GM11168 (cell line): ENCODE measurements around the gene NLGN2.

Experiments used
- in situ Hi-C: fragments of 300-500 bp; cut with MboI; formaldehyde crosslinking; loops from one replicate; pipeline ENCODE4 v1.12.0; 2022; ENCODE audit warnings: low sequenced_read_pairs; ENCODE audit not compliant: unreplicated experiment

Gene NLGN2

DNA sequence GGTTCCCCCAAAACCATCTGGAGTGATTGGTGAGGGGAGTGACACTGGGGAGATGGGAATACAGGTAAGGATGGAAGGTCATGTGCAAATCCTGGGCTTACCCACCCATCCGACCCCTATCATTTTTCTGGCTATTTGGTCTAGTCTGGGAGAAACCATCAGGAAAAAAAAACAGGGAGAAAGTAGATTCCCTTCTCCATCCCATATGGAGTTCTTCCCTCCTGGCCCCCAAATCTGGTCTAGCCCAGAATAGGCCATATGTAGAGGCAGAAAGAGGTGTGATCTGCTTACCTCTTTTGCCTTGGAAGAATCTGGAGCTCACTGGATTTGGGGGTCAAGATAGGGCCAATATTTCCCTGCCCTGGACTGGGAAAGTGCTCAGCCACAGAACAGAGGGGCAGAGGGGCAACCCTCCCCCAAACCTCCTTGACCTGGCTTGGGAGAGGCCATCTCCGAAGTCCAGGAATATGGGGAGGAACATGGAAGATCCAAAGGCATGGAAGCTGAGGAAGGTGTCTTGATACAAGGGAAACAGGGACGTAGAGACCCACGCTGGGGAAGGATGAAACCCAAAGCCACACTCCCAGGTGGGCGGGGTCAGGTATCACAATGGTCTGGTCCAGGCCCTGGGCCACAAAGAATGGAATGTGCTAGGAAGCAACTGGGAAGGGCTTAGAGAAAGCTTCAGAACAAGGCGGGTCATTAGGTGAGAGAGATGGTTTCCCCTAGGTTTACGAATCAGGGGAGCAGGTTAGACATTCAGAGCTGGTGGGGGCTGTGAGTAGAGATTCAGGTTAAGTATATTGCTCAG, 53.4 kb downstream of the NLGN2 start:
- in situ Hi-C loops, result no loop called here

DNA sequence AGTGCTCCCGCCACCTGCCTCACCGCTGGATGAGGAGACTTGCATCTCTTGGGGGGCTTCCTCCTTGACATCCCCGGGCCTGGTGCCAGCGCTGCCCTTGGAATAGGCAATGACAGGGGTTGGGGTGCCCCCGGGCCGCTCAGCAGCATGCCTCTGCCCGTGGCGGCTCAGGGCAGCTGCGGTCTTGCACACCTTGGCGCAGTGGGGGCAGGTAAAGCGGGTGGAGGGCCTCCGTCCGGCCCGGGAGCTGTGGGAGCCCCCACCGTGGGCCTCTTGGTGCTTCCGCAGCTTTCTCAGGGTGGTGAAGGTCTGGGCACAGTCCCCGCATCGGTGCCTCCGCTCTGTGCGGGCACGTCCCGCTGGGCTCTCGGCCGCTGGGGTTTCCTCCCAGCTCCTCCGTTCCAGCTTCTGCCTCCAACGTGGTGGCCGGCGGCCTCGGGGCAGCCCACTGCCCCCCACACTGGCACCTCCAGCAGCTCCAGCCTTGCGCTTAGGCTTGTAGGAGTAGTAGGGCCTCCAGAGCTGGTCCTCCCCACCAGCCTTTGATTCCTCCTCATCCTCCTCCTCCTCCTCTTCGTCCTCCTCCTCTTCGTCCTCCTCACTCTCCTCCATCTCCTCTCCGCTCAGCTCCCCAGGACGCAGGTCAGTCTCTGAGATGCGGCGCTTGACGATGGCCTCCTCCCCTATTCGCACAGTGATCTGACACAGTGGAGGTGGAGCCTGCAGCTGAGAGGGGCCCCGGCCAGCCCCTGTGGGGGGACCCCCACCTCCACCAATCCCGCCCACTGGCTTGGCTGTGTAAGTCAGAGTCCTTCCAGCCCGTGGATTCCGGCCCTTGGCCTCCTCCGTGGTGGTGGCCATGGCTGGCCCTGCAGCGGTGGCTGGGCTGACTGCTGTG, 55.1 kb downstream of the NLGN2 start:
- in situ Hi-C loops, result no loop called here

DNA sequence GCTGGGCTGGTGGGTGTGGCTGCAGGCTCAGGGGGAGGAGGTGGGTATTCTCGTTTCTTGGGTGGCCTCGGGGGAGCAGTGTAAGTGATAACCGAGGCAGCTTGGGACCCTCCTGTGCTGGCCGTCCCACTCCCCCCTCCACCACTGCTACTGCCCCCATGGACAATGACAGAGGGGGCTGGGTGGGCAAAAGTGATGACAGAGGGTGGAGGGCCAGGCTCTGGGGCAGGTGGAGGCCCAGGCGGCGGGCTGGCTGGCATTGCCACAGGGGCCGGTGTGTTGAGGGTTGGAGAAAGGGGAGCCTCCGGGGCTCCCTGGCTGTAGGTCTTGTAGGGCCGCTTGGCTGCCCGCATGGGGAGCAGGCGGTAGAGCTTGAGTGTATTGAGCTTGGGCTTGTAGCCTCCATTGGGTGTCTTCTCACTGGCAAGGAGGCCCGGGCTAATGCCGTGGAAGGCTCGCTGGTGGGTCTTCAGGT, 55.8 kb downstream of the NLGN2 start:
- in situ Hi-C loops, result no loop called here

DNA sequence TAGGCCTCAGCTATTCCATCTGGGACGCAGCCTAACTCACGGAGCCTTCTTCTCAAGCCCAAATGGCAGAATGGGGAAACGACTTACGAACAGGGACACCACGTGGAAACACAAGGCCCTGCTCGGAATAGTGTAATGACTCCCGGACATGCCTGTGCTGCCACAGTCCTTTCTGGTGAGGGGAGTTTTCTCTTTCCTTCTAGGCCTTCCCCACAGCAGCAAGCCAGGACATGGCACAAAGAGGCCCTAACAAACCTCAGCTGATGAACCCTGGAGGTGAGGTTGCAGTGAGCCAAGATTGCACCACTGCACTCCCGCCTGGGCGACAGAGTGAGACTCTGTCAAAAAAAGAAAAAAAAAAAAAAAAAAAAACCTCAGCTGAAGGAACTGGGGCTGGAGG, 56.4 kb downstream of the NLGN2 start:
- in situ Hi-C loops, result no loop called here

DNA sequence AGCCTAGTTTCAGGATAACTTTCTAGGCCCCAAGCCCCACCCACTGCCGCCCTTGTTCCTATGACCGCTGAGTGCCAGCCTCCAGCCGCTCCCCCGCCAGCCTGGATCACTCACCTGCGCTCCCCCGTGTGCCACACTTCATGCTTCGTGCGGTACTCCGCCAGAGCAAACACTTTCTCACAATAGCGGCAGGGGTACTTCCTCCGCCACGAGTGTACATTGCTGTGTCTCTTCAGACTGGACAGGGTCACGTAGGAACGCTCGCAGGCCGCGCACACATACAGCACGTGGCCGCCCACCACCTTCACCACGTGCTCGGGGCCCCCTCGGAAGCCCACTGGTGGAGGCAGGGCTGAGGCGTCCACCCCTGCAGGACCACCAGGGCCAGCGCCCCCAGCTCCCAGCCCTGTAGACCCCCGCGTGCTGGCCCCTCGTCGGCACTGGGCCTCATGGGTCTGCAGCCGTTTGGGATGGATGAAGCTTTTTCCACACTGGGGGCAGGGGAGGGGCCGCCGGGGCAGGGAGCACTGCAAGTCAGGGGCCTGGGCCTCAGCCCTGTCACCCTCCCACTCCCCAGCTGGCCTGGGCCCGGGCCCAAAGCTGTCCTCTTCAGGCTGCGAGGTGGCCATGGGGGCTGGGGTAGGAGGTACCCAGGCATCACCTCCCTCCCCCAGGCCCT, 58.1 kb downstream of the NLGN2 start:
- in situ Hi-C loops, result no loop called here

DNA sequence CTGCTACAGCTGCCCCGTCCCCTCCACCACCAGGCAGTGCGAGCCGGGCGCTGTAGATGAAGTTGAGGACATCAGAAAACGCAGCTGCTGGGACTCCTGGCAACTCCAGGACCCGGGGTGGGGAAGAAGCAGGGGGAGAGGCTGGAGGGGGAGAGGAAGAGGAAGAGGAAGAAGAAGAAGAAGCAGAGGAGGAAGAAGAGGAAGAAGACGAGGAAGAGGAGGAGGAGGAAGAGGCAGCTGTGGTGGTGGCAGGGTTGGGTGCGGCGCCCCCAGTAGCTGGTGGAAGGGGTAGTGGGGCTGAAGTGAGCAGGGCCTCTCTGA, 58.6 kb downstream of the NLGN2 start:
- in situ Hi-C loops, result no loop called here

DNA sequence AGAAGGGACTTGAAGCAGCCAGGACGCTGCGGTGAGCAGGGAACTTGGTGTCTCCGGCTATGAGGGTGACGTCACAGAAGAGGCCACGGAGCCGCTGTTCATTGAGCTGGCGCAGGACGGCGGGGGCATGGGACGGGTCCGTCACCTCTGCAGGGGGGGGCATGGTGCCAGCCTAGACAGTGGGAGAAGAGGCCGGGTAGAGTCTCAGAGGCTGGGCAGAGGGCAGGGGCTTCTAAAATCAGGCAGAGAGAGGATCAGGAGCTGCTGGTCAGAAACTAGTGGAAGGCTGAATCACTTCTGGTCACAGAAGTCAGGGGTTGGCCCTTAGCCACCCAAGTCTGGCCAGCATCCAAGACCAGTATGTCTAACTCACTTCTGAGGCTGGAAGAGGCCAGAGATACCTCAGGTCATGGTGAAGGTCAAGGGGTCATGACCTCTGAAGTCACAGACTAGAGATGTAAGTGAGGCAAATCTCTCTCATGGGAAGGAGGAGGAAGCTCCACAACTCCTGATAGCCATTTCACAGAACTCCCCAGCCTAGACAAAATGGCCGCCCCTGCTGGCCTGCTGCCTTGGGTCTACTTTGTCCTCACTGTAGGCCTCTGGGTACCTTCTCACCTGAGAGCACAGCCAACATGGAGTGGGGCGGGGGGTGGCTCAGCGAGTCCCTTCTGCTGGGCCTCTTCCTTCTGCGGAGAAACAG, 59.1 kb downstream of the NLGN2 start:
- in situ Hi-C loops, result no loop called here

DNA sequence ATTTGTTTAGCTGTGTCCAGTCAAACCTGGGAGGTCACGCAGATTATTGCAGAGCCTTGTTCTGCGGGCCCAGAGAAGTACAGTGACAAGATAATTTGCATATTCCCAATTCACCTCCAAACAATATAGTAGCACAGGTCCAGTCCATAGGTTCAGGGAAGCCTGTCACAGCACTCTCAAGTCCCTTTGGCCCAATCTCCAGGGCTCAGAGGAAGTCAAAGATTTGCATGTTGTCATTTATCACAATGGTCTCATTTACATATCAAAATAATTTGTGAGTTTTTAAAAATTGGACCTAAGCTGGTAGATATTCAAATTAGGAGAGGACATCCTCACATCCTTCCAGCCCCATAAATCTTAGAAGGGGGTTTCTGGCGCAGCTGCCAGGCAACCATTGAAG, 59.9 kb downstream of the NLGN2 start:
- in situ Hi-C loops, result no loop called here

DNA sequence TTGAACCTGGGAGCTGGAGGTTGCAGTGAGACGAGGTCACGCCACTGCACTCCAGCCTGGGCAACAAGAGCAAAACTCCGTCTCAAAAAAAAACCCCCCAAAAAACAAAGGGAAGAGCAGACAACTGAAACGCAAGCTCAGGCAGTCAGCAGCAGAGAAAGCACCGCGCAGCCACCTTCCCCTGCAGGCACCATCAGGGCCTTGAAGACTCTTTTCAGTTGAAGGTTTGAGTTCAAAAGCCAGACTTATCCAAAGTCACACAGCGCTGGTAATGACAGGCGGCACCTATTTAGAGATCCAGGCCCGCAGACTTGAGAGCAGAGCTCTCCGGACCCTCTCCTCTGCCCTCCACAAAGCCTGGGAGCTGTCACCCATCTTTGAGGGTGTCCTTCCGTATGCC, 60.6 kb downstream of the NLGN2 start:
- in situ Hi-C loops, result no loop called here

DNA sequence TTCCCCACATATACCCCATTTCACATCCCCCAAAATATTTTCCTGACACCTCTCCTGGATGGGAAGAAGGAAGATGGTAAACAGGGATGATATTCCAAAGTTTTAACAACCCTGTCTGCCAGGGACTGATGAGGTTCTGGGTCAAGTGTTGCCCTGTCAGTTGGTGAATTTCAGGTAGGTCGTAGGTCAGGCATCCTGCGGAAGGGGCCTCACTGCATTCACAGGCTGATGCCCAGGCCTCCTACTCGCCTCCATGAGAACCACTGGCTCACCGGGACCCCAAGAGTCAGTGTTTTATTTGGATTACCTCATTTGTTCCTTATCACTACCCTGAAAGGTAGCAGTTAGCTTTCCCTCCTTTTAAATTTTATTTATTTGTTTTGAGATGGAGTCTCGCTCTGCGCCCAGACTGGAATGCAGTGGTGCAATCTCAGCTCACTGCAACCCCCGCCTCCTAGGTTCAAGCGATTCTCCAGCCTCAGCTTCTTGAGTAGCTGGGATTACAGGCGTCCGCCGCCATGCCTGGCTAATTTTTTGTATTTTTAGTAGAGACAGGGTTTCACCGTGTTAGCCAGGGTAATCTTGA, 61.3 kb downstream of the NLGN2 start:
- in situ Hi-C loops, result no loop called here
